H1 (cell line): ENCODE data around the gene LARP4. TPM values are rescaled to one million over a fixed set of nuclear protein-coding genes. Genes with fewer than 3 reads are reported as not detected.
"Not testable (repeated sequence)": the region's sequence is repeated elsewhere in the genome, so short reads cannot be mapped to it uniquely, and the experiment has no call there.

ENCODE experiments used
- CTCF ChIA-PET: fragments of 300-600 bp; sonication (Branson Sonifier 250); formaldehyde crosslinking; loops from one replicate; lab custom pipeline; 2021; ENCODE audit not compliant: partially characterized antibody; lab: Charles Lee
- POLR2A ChIA-PET: fragments of 300-600 bp; sonication (Branson Sonifier 250); formaldehyde crosslinking; loops from one replicate; lab custom pipeline; 2021; ENCODE audit warnings: inconsistent platforms; ENCODE audit not compliant: partially characterized antibody; lab: Charles Lee
- DNase-seq, 2 experiments: peaks; one replicate each; pipeline versions ENCODE4 v3.0.0 to v3.0.0-alpha.2; 2010 to 2022; ENCODE audit warnings: low spot score in 2 of 2, low read depth in 1 of 2, mixed read lengths in 1 of 2
- FAIRE-seq: peaks from 2 replicates; lab custom pipeline; 2011; peaks lifted over from hg19 to GRCh38; lab: Jason Lieb, UNC
- H2AFZ ChIP-seq: 2 replicates; pipeline ENCODE4 v1.8.1; 2012; ENCODE audit warnings: low read length, inconsistent platforms
- H2AK5ac ChIP-seq: 2 replicates; pipeline ENCODE4 v1.6.1; 2013; ENCODE audit warnings: low read depth, low read length
- H2BK120ac ChIP-seq: replicated peaks from 2 replicates; pipeline ENCODE3; 2013; ENCODE audit warnings: low read depth, low read length, inconsistent platforms
- H2BK12ac ChIP-seq: 2 replicates; pipeline ENCODE4 v1.6.1; 2013; ENCODE audit warnings: low read depth, low read length
- H2BK15ac ChIP-seq: 2 replicates; pipeline ENCODE4 v1.6.1; 2013; ENCODE audit warnings: low read length
- H2BK20ac ChIP-seq: 2 replicates; pipeline ENCODE4 v1.6.1; 2013; ENCODE audit warnings: low read length
- H2BK5ac ChIP-seq: 2 replicates; pipeline ENCODE4 v1.6.1; 2013; ENCODE audit warnings: low read depth, low read length
- H3K14ac ChIP-seq: 2 replicates; pipeline ENCODE4 v1.6.1; 2013; ENCODE audit warnings: inconsistent platforms; ENCODE audit not compliant: insufficient read length
- H3K18ac ChIP-seq: 2 replicates; pipeline ENCODE4 v1.6.1; 2013; ENCODE audit warnings: low read length; ENCODE audit errors: extremely low read depth
- H3K23ac ChIP-seq: 2 replicates; pipeline ENCODE4 v1.6.1; 2013; ENCODE audit warnings: inconsistent platforms; ENCODE audit not compliant: insufficient read length
- H3K23me2 ChIP-seq: 2 replicates; pipeline ENCODE4 v1.6.1; 2013; ENCODE audit warnings: low read depth, low read length
- H3K27ac ChIP-seq: 2 replicates; pipeline ENCODE4 v1.6.1; 2011; ENCODE audit warnings: low read depth, low read length, inconsistent platforms
- H3K27me3 ChIP-seq, 4 experiments: replicated peaks in 1 of 4; 1 replicate in 1 of 4; 2 replicates in 3 of 4; pipeline versions ENCODE4 v1.6.1 to v1.8.1; 2011 to 2013; ENCODE audit warnings: low read length in 3 of 4, mild to moderate bottlenecking in 3 of 4, inconsistent platforms in 2 of 4, mixed read lengths in 2 of 4, moderate library complexity in 1 of 4; ENCODE audit not compliant: control insufficient read depth in 3 of 4, insufficient read depth in 3 of 4; ENCODE audit errors: extremely low read depth in 1 of 4
- H3K36me3 ChIP-seq, 4 experiments: 2 replicates each; pipeline versions ENCODE4 v1.6.1 to v1.8.1; 2011 to 2013; ENCODE audit warnings: mild to moderate bottlenecking in 4 of 4, low read length in 3 of 4, moderate library complexity in 2 of 4, control low read depth in 1 of 4, inconsistent platforms in 1 of 4; ENCODE audit not compliant: insufficient read depth in 4 of 4, control insufficient read depth in 2 of 4
- H3K4ac ChIP-seq: replicated peaks from 2 replicates; pipeline ENCODE3; 2013; ENCODE audit warnings: low read length, low read depth, mixed read lengths, inconsistent platforms; ENCODE audit not compliant: insufficient read length
- H3K4me1 ChIP-seq, 4 experiments: replicated peaks in 1 of 4; 1 replicate in 1 of 4; 2 replicates in 3 of 4; pipeline versions ENCODE4 v1.6.1 to v1.8.1; 2011 to 2013; ENCODE audit warnings: low read length in 3 of 4, inconsistent platforms in 2 of 4, mixed read lengths in 1 of 4; ENCODE audit not compliant: insufficient read depth in 4 of 4, control insufficient read depth in 3 of 4
- H3K4me2 ChIP-seq, 2 experiments: 2 replicates each; pipeline versions ENCODE4 v1.6.1 to v1.8.1; 2011 to 2013; ENCODE audit warnings: low read depth in 2 of 2, low read length in 2 of 2, control low read depth in 1 of 2, inconsistent platforms in 1 of 2, mild to moderate bottlenecking in 1 of 2; ENCODE audit not compliant: insufficient read depth in 1 of 2
- H3K4me3 ChIP-seq, 4 experiments: fragments of 200-600, 300-600 bp in 1 of 4; sonication (generic), shearing (Covaris generic), sonication (Bioruptor Twin) in 1 of 4; 2 replicates each; pipeline versions ENCODE4 v1.5.1 to v1.8.1; 2011 to 2016; ENCODE audit warnings: low read length in 4 of 4, low read depth in 3 of 4, control low read depth in 2 of 4, inconsistent platforms in 2 of 4, mild to moderate bottlenecking in 2 of 4, mixed read lengths in 1 of 4, moderate library complexity in 1 of 4; ENCODE audit not compliant: insufficient read depth in 2 of 4; ENCODE audit errors: extremely low read depth in 1 of 4
- H3K56ac ChIP-seq: replicated peaks from 2 replicates; pipeline ENCODE3; 2013; ENCODE audit warnings: low read depth, mild to moderate bottlenecking, mixed read lengths, low read length, inconsistent platforms; ENCODE audit not compliant: insufficient read length
- H3K79me1 ChIP-seq: 2 replicates; pipeline ENCODE4 v1.6.1; 2013; ENCODE audit warnings: low read depth, low read length, control low read depth
- H3K79me2 ChIP-seq, 2 experiments: 2 replicates each; pipeline versions ENCODE4 v1.6.1 to v1.8.1; 2012 to 2013; ENCODE audit warnings: low read length in 2 of 2, mild to moderate bottlenecking in 2 of 2, inconsistent platforms in 1 of 2; ENCODE audit not compliant: insufficient read depth in 2 of 2, control insufficient read depth in 1 of 2
- H3K9ac ChIP-seq, 4 experiments: replicated peaks in 1 of 4; 1 replicate in 1 of 4; 2 replicates in 3 of 4; pipeline versions ENCODE4 v1.6.1 to v1.8.1; 2011 to 2013; ENCODE audit warnings: low read depth in 3 of 4, low read length in 3 of 4, control low read depth in 2 of 4, mild to moderate bottlenecking in 2 of 4, moderate library complexity in 2 of 4, inconsistent platforms in 1 of 4; ENCODE audit errors: extremely low read depth in 1 of 4
- H3K9me3 ChIP-seq, 2 experiments: 2 replicates each; pipeline versions ENCODE4 v1.6.1 to v1.8.1; 2012 to 2013; ENCODE audit warnings: mild to moderate bottlenecking in 2 of 2, moderate library complexity in 2 of 2, control low read depth in 1 of 2, inconsistent platforms in 1 of 2, low read depth in 1 of 2, low read length in 1 of 2, mixed read lengths in 1 of 2; ENCODE audit not compliant: insufficient read depth in 2 of 2
- H4K20me1 ChIP-seq, 2 experiments: replicated peaks in 1 of 2; 2 replicates each; pipeline versions ENCODE3 to v1.8.1; 2011 to 2013; ENCODE audit warnings: inconsistent platforms in 2 of 2, low read length in 2 of 2, mild to moderate bottlenecking in 1 of 2; ENCODE audit not compliant: insufficient read depth in 2 of 2, control insufficient read depth in 1 of 2
- H4K5ac ChIP-seq: 2 replicates; pipeline ENCODE4 v1.6.1; 2013; ENCODE audit warnings: low read length, low read depth, mixed read lengths, inconsistent platforms; ENCODE audit not compliant: insufficient read length
- H4K8ac ChIP-seq: 2 replicates; pipeline ENCODE4 v1.8.0; 2013; ENCODE audit warnings: mild to moderate bottlenecking, moderate library complexity, low read length, inconsistent platforms; ENCODE audit not compliant: insufficient read depth; ENCODE audit errors: extremely low read depth
- H4K91ac ChIP-seq: replicated peaks from 2 replicates; pipeline ENCODE3; 2013; ENCODE audit warnings: low read length, mixed read lengths, inconsistent platforms; ENCODE audit not compliant: insufficient read length
- WGBS, 2 experiments: shearing (Covaris generic) in 1 of 2; methylation state at CpG; one replicate each; pipeline versions ENCODE4 v1.1.6 to v1.1.7; 2013 to 2015; ENCODE audit warnings: low lambda C conversion rate in 2 of 2, mixed read lengths in 2 of 2, inconsistent platforms in 1 of 2, low coverage in 1 of 2, missing lambda C conversion rate in 1 of 2; ENCODE audit not compliant: insufficient replicate concordance in 2 of 2, insufficient coverage in 1 of 2, insufficient read length in 1 of 2; ENCODE audit errors: extremely low coverage in 1 of 2, missing lambda C conversion rate in 1 of 2; 5-methylcytosine and 5-hydroxymethylcytosine counted together
- polyA plus RNA-seq, 7 experiments: library from polyadenylated mRNA; depleted of rRNA in 3 of 7; stranded (reverse) in 5 of 7; unstranded in 2 of 7; fragments of >200 nt in 5 of 7; fragments of 200-250 nt in 2 of 7; gene quantifications; 1 replicate in 5 of 7; 2 replicates in 1 of 7; 4 replicates in 1 of 7; pipeline versions ENCODE4 v1.2.1 to v1.2.3, GENCODE V29; 2011 to 2013; ENCODE audit warnings: missing spikeins in 2 of 7, mixed read lengths in 2 of 7
- total RNA-seq: library from RNA; stranded (reverse); fragmentation: NEBNext Ultra II Directional; extraction: Animal tissue kit (Norgen Biotek cat#: 25700); gene quantifications from 2 replicates; pipeline ENCODE4 v1.2.1, GENCODE V29; 2021

The LARP4 gene
- total and polyA plus RNA-seq, 2 of the 8 experiments (the other 6 are each of a cell fraction or from before 2014, with no cell fraction given): 12.8 to 93.9 TPM

DNA sequence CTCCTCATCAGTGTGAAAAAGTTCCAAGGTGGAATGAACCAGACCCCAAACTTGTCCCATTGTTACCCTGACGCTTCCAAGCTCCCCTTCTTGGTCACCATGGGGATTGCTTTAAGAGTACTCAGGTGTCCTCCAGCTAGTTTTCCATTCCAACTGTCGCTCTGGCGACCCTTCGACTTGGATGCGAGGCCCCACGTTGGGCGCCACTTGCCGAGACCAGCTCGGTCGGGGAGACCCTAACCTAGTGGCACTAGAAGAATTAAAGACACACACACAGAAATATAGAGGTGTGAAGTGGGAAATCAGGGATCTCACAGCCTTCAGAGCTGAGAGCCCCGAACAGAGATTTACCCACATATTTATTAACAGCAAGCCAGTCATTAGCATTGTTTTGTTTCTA is 97.4 kb downstream of the LARP4 start:
- peaks cover 26 to 33% of the 10 kb centered on the region in 2 experiments for H3K9me3 ChIP-seq
- POLR2A ChIA-PET, H3K4me2 ChIP-seq, H3K23ac ChIP-seq, H2BK20ac ChIP-seq, H3K36me3 ChIP-seq, H2BK5ac ChIP-seq, H3K27me3 ChIP-seq, FAIRE-seq, H2BK12ac ChIP-seq, H3K27ac ChIP-seq, H3K23me2 ChIP-seq, H3K14ac ChIP-seq, H4K5ac ChIP-seq, H3K9ac ChIP-seq, H2BK15ac ChIP-seq, H2AFZ ChIP-seq, H3K4me3 ChIP-seq, H3K4me1 ChIP-seq, H3K18ac ChIP-seq, H2AK5ac ChIP-seq, H2BK120ac ChIP-seq, H3K79me1 ChIP-seq, H4K91ac ChIP-seq, H3K79me2 ChIP-seq, H4K8ac ChIP-seq, H3K56ac ChIP-seq, H3K4ac ChIP-seq, H4K20me1 ChIP-seq: not testable (repeated sequence)
- CTCF ChIA-PET: interaction anchor here (1.5 kb wide), 1 partner anchor 136 kb away, joined by 4 read pairs; no protein-coding TSS in a partner anchor
- 95% methylated on average over 11 of the region's 11 CpGs; no CpG with 5 or more reads in 1 of the 2 experiments for WGBS, 2 experiments
- peak in 1 of 2 experiments; percentile 56 for DNase-seq
